Measurements from ENCODE around the gene DHTKD1. TPM values are rescaled to one million over a fixed set of nuclear protein-coding genes. Genes with fewer than 3 reads are reported as not detected.

DHTKD1 gene
- total RNA-seq, 2 experiments from 2014 or later: 5.1 to 5.3 TPM

DNA sequence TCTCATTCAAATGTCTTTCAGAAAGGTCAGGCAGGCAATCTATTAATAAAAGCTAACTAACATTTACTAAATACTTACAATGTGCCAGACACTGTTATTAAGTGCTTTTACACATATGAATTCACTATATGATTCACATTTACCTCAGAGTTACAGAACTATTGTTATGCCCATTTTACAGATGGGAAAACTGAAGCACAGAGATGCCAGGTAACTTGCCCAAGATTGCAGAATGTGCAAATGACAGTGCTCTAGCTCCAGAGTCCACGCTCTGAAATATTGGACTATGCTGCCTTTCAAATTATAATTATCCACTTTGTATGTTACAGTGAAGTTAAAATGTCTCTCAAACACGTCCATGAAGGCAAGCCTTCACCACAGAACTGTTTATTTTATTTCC lies 48.2 kb upstream of the DHTKD1 start:
- H3K27me3 ChIP-seq (ENCODE audit: control insufficient read depth in 1 of 2, insufficient read depth in 2 of 2, low read length in 2 of 2): no peaks in the 10 kb centered on the region
- peaks cover 36% of the 10 kb centered on the region for H3K4me1 Mint-ChIP-seq (ENCODE audit: low read depth)
- ATAC-seq (ENCODE audit: poor library complexity) (no peak), DNase-seq (no peak)
- H3K9me3 Mint-ChIP-seq: no peaks in the 10 kb centered on the region
- H3K27ac Mint-ChIP-seq: no peak overlapping the region
- H3K4me1 ChIP-seq (ENCODE audit: insufficient read depth, low read length): peaks cover 6% of the 10 kb centered on the region
- ChIA-PET POLR2A (no interaction called here), CTCF (no interaction called here)
- no peaks in the 10 kb centered on the region for H3K27me3 Mint-ChIP-seq
- no peak for TF ChIP-seq CTCF (IDR thresholded peaks at IDR 0.05)
- H3K27ac ChIP-seq (ENCODE audit: low read depth in 1 of 2, low read length in 2 of 2): no peak overlapping the region
- H3K9me3 ChIP-seq (ENCODE audit: control insufficient read depth in 1 of 2, insufficient read depth in 1 of 2, low read length in 2 of 2): no peaks in the 10 kb centered on the region
- no peak overlapping the region for H3K4me3 Mint-ChIP-seq
- H3K36me3 Mint-ChIP-seq (ENCODE audit: low read depth): peaks cover 37% of the 10 kb centered on the region
- intact Hi-C loops (cut with DNase I, micrococcal nuclease): no loop called here
- peaks cover 5% of the 10 kb centered on the region for H3K36me3 ChIP-seq (ENCODE audit: insufficient read depth, low read length)
- no peak overlapping the region for H3K4me3 ChIP-seq (ENCODE audit: low read length)

DNA sequence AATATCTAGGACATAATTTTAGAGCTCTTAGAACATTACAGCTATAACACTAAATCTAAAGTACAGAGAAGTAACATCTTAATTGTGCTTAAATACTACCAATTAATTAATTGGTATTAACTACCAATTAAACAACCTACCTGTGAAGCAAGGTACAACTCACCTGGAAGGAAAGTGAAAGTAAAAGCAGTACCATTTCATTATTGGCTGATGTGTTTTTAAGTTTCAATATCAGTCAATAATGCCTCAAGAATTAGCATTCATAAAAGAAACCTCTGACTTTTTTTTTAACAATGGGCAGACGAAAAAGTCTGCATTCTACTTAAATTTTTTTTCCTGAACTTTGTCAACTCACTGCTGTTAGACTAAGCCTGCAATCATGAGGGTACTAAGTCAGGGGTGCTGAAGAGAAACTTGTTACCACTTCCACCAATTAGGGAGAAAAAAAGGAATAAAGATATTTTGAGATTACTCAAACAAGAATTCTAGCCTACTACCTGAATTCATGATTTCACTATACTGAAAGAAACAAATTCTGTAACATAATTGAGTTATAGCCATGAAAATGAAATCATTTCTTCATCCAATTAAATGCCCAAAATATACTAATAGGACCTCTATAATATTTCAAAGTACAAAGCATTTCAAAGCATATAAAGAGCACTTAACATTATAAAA lies 46.0 kb upstream of the DHTKD1 start:
- peak in 3 of 14 experiments; percentile 20 to 51 (median 22) for DNase-seq
- no peaks in the 10 kb centered on the region for H3K9me3 Mint-ChIP-seq
- H3K9me3 ChIP-seq (ENCODE audit: control insufficient read depth in 1 of 2, insufficient read depth in 1 of 2, low read length in 2 of 2): no peaks in the 10 kb centered on the region
- H3K4me1 Mint-ChIP-seq (ENCODE audit: low read depth): peaks cover 46% of the 10 kb centered on the region
- no peak overlapping the region for H3K27ac ChIP-seq (ENCODE audit: low read depth in 1 of 2, low read length in 2 of 2)
- ChIA-PET CTCF (no interaction called here), POLR2A (interaction anchor here (1.4 kb wide), 1 partner anchor 20 kb away, joined by 4 read pairs; the partner anchor contains the start of gene UPF2)
- no peak for TF ChIP-seq CTCF (IDR thresholded peaks at IDR 0.05)
- H3K4me3 ChIP-seq (ENCODE audit: low read length): peak overlapping the region; percentile 8
- peak; percentile 34 for ATAC-seq (ENCODE audit: poor library complexity)
- H3K36me3 Mint-ChIP-seq (ENCODE audit: low read depth): peaks cover 42% of the 10 kb centered on the region
- no peaks in the 10 kb centered on the region for H3K27me3 ChIP-seq (ENCODE audit: control insufficient read depth in 1 of 2, insufficient read depth in 2 of 2, low read length in 2 of 2)
- intact Hi-C loops (cut with DNase I, micrococcal nuclease): no loop called here
- H3K27me3 Mint-ChIP-seq: no peaks in the 10 kb centered on the region
- H3K4me1 ChIP-seq (ENCODE audit: insufficient read depth, low read length): peaks cover 9% of the 10 kb centered on the region
- H3K4me3 Mint-ChIP-seq: peak overlapping the region; percentile 1
- H3K36me3 ChIP-seq (ENCODE audit: insufficient read depth, low read length): peaks cover 18% of the 10 kb centered on the region
- peak overlapping the region; percentile 21 for H3K27ac Mint-ChIP-seq

GRCh38 chr10:12025591-12025990 lies 43.2 kb upstream of the DHTKD1 start:
- Mint-ChIP-seq H3K4me3 (no peak overlapping the region), H3K36me3 (ENCODE audit: low read depth) (peaks cover 60% of the 10 kb centered on the region), H3K27me3 (no peaks in the 10 kb centered on the region), H3K4me1 (ENCODE audit: low read depth) (peaks cover 49% of the 10 kb centered on the region), H3K27ac (no peak overlapping the region), H3K9me3 (no peaks in the 10 kb centered on the region)
- ATAC-seq (ENCODE audit: poor library complexity) (no peak), DNase-seq (no peak)
- no peaks in the 10 kb centered on the region for H3K9me3 ChIP-seq (ENCODE audit: control insufficient read depth in 1 of 2, insufficient read depth in 1 of 2, low read length in 2 of 2)
- peaks cover 42% of the 10 kb centered on the region for H3K36me3 ChIP-seq (ENCODE audit: insufficient read depth, low read length)
- CTCF ChIA-PET: interaction anchor here (1.3 to 1.4 kb wide), 2 partner anchors 16 to 17 kb away, joined by 4 read pairs; partner anchors contain the start of gene UPF2
- no peak for TF ChIP-seq CTCF (IDR thresholded peaks at IDR 0.05)
- intact Hi-C loops (cut with DNase I, micrococcal nuclease): no loop called here
- no peak overlapping the region for H3K4me3 ChIP-seq (ENCODE audit: low read length)
- peaks cover 9% of the 10 kb centered on the region for H3K4me1 ChIP-seq (ENCODE audit: insufficient read depth, low read length)
- no peak overlapping the region for H3K27ac ChIP-seq (ENCODE audit: low read depth in 1 of 2, low read length in 2 of 2)
- no peaks in the 10 kb centered on the region for H3K27me3 ChIP-seq (ENCODE audit: control insufficient read depth in 1 of 2, insufficient read depth in 2 of 2, low read length in 2 of 2)
- POLR2A ChIA-PET: interaction anchor here (1.0 kb wide), 1 partner anchor 17 kb away, joined by 6 read pairs; the partner anchor contains the start of gene UPF2

Measured in CD4-positive, alpha-beta T cell (primary cell).